HG03066 (cell line): ENCODE results near the gene DHDH.
A peak's percentile ranks its signal among the peaks of the same experiment; 100 is the strongest.

Source experiments
- ATAC-seq: cut with Tn5 transposase; IDR thresholded peaks from one replicate; pipeline ENCODE4 v1.9.1; 2021; ENCODE audit warnings: low read depth; ENCODE audit not compliant: unreplicated experiment

The DHDH gene

GRCh38 chr19:48946463-48947257 is 13.2 kb downstream of the DHDH start:
- no peak for ATAC-seq

- no peak for ATAC-seq
Observed at GRCh38 chr19:48947258-48947542, 13.7 kb downstream of the DHDH start.

- no peak for ATAC-seq
Observed at GRCh38 chr19:48950159-48950558, 16.7 kb downstream of the DHDH start.

DNA sequence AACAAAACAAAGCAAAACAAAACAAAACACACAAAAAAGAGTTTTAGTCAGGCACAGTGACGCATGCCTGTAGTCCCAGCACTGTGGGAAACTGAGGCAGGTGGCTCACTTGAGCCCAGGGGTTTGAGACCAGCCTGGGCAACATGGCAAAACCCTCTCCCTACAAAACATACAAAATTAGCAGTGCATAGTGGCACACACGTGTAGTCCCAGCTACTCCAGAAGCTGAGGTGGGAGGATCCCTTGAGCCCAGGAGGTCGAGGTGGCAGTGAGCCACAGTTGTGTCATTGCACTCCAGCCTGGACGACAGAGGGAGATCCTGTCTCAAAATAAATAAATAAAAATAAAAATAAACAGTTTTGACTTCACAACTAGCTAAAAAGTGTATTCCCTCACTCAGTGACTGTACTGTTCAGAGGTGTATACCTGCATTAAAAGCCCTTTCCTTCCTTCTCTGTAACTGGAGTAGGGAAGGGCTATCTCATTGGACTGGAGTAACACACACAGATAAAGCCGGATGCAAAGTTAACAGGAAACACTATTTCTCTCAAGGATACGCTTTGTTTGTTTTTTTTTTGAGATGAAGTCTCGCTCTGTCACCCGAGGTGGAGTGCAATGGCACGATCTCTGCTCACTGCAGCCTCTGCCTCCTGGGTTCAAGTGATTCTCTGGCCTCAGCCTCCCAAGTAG is 17.5 kb downstream of the DHDH start:
- no peak for ATAC-seq

- ATAC-seq, result no peak
Observed at GRCh38 chr19:48953141-48953540, 19.6 kb downstream of the DHDH start.

- no peak for ATAC-seq
Observed at GRCh38 chr19:48953990-48954594, 20.6 kb downstream of the DHDH start.

- peak; percentile 65 for ATAC-seq
Observed at GRCh38 chr19:48954595-48955307, 21.3 kb downstream of the DHDH start, which contains the start of gene BAX. TSS of gene BAX (plus strand) at chr19:48954875. CDS start at chr19:48954929, 54 bp downstream.

GRCh38 chr19:48955308-48955958 is 21.9 kb downstream of the DHDH start:
- ATAC-seq, result no peak

GRCh38 chr19:48958006-48958405 is 24.5 kb downstream of the DHDH start:
- ATAC-seq, result no peak

DNA sequence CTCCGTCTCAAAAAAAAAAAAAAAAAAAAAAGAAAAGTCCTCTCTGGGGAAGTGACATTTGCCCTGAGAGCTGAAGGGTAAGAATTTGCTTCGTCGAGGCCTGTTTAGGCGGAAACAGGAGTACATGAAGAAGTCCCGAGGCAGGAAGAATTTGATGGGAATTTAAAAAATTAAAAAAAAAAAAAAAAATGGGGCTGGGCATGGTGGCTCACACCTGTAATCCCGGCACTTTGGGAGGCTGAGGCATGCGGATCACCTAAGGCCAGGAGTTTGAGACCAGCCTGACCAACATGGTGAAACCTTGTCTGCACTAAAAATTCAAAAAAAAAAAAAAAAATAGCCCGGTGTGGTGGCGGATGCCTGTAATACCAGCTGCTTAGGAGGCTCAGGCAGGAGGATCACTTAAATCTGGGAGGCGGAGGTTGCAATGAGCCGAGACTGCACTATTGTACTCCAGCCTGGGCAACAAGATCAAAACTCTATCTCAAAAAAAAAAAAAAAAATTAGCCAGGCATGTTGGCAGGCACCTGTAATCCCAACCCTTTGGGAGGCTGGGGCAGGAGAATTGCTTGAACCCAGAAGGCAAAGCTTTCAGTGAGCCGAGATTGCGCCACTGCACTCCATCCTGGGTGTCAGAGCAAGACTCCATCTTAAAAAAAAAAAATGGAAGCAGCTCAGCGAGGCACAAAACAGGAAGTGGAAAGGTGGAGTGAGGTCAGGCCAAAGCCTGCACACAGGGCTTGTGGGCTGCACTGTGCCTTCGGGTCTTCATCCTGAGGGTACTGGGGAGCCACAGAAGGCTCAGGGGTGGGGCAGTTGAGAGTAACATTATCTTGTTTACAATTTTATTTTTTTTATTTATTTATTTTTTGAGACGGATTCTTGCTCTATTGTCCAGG is 26.1 kb downstream of the DHDH start:
- ATAC-seq, result no peak

GRCh38 chr19:48961051-48961649 is 27.7 kb downstream of the DHDH start:
- ATAC-seq, result no peak

GRCh38 chr19:48961673-48962028 is 28.2 kb downstream of the DHDH start:
- no peak for ATAC-seq

- ATAC-seq, result no peak
Observed at GRCh38 chr19:48962029-48962848, 28.7 kb downstream of the DHDH start.

DNA sequence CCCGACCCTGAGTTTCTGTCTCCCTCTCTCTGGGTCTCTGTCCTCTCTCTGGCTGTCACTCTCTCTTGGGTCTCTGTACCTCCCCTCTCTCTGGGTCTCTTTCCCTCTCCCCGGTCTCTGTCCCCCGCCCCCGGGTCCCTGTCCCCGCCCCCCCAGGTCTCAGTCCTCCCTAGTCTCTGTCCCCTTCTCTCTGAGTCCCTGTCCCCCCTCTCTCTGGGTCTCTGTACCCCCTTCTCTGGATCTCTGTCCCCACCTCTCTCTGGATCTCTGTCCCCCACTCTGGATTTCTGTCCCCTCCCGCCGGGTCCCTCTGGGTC is 29.3 kb downstream of the DHDH start:
- no peak for ATAC-seq

- ATAC-seq, result no peak
Observed at GRCh38 chr19:48963371-48964204, 30.1 kb downstream of the DHDH start.

- ATAC-seq, result no peak
Observed at GRCh38 chr19:48964205-48965039, 30.9 kb downstream of the DHDH start.
